ENCODE measurements around the gene DCST2.

GRCh38 chr1:155062702-155063411 is 29.3 kb upstream of the DCST2 start:
- TF ChIP-seq RAD21 (IDR thresholded peaks at IDR 0.05; ENCODE audit: low read length) (no peak), REST (IDR thresholded peaks at IDR 0.05; ENCODE audit: low read depth, low read length) (no peak), CTCF (IDR thresholded peaks at IDR 0.05) (no peak), MAX (IDR thresholded peaks at IDR 0.05; ENCODE audit: low read depth) (no peak), TAF1 (IDR thresholded peaks at IDR 0.05; ENCODE audit: borderline replicate concordance, low read depth, low read length) (no peak), FOSL2 (IDR thresholded peaks at IDR 0.05; ENCODE audit: borderline replicate concordance, low read depth) (no peak), RXRA (IDR thresholded peaks at IDR 0.05; ENCODE audit: borderline replicate concordance, low read depth) (no peak), JUND (IDR thresholded peaks at IDR 0.05) (no peak), MEF2A (IDR thresholded peaks at IDR 0.05; ENCODE audit: borderline replicate concordance, low read depth) (no peak), POLR2AphosphoS5 (IDR thresholded peaks at IDR 0.05; ENCODE audit: low read depth, low read length) (no peak), SIN3A (IDR thresholded peaks at IDR 0.05; ENCODE audit: borderline replicate concordance, low read depth, low read length) (no peak), RFX5 (IDR thresholded peaks at IDR 0.05; ENCODE audit: low read length) (no peak)
- TF ChIP-seq, protein P1, sequence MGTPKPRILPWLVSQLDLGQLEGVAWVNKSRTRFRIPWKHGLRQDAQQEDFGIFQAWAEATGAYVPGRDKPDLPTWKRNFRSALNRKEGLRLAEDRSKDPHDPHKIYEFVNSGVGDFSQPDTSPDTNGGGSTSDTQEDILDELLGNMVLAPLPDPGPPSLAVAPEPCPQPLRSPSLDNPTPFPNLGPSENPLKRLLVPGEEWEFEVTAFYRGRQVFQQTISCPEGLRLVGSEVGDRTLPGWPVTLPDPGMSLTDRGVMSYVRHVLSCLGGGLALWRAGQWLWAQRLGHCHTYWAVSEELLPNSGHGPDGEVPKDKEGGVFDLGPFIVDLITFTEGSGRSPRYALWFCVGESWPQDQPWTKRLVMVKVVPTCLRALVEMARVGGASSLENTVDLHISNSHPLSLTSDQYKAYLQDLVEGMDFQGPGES (IDR thresholded peaks at IDR 0.05; ENCODE audit: low read depth, low read length) = no peak
